ENCODE data around the gene RPS6KA2. TPM values are rescaled to one million over a fixed set of nuclear protein-coding genes. Genes with fewer than 3 reads are reported as not detected.

RPS6KA2 gene
- total and polyA plus RNA-seq, 2 donors (not counting 3 experiments of a cell fraction or from before 2014, with no cell fraction given), result 54.5 to 75.8 TPM

GRCh38 chr6:166616261-166617238 is 10.5 kb downstream of the RPS6KA2 start:
- Histone ChIP-seq H3K9me3 (replicated peaks; ENCODE audit: control insufficient read depth, insufficient read depth, low read length) (no peaks in the 10 kb centered on the region), H4K20me1 (replicated peaks; ENCODE audit: control insufficient read depth, extremely low read depth, insufficient read depth, low read length) (no peaks in the 10 kb centered on the region), H3K36me3 (ENCODE audit: control insufficient read depth in 2 of 2, extremely low read depth in 1 of 2, insufficient read depth in 2 of 2, low read length in 2 of 2) (peaks cover 0 to 10% of the 10 kb centered on the region in 2 experiments), H3K4me3 (replicated peaks in 1 of 3; ENCODE audit: insufficient read depth in 1 of 3, low read depth in 1 of 3, low read length in 3 of 3) (no peak overlapping the region), H3K27me3 (ENCODE audit: control insufficient read depth in 2 of 2, insufficient read depth in 2 of 2, low read length in 2 of 2) (no peaks in the 10 kb centered on the region), H3K4me1 (ENCODE audit: control insufficient read depth, extremely low read depth, insufficient read depth, low read length) (peaks cover 49% of the 10 kb centered on the region), H3K27ac (ENCODE audit: insufficient read depth, low read depth, low read length) (no peak overlapping the region), H2AFZ (ENCODE audit: low read depth, low read length) (no peak overlapping the region), H3K79me2 (ENCODE audit: control insufficient read depth, insufficient read depth, low read length) (peaks cover 37% of the 10 kb centered on the region), H3K9me1 (replicated peaks; ENCODE audit: control insufficient read depth, extremely low read depth, insufficient read depth, low read length) (no peaks in the 10 kb centered on the region), H3K9ac (replicated peaks; ENCODE audit: extremely low read depth, insufficient read depth, low read length) (no peak overlapping the region), H3K4me2 (ENCODE audit: insufficient read depth, low read length) (no peak overlapping the region)
- intact Hi-C loops (cut with micrococcal nuclease) (no loop called here), dilution Hi-C loops (cut with MboI; ENCODE audit: extremely low pct_ligation_motif_present, low sequenced_read_pairs) (no loop called here)
- BruUV-seq (replicated peaks), result no TSS peak
- no peak for FAIRE-seq
- TF ChIP-seq MAX (IDR thresholded peaks at IDR 0.05; ENCODE audit: insufficient read depth, insufficient read length) (no peak), CTCF (IDR thresholded peaks at IDR 0.05; ENCODE audit: extremely low read depth in 1 of 2, insufficient read depth in 1 of 2, low read depth in 1 of 2, low read length in 2 of 2) (no peak)
- no peak for DNase-seq (ENCODE audit: low read depth, low spot score)
- ChIA-PET CTCF (no interaction called here), POLR2A (interaction anchor here (1.1 kb wide), 1 partner anchor 11 kb away, joined by 3 read pairs; the partner anchor contains the start of gene RPS6KA2)

Data from endothelial cell of umbilical vein (primary cell).